K562 (cell line): ENCODE results near the gene CD14. TPM values are rescaled to one million over a fixed set of nuclear protein-coding genes. Genes with fewer than 3 reads are reported as not detected.

Experiments
- CBFA2T2 ChIP-seq: fragments of 450-650 bp; conservative IDR thresholded peaks from 2 replicates; pipeline ENCODE4 v1.6.1; 2017; ENCODE audit warnings: mild to moderate bottlenecking
- CBX5 ChIP-seq: IDR thresholded peaks from 2 replicates; pipeline ENCODE4 v1.6.1; 2014; ENCODE audit warnings: low read depth, borderline replicate concordance
- CCAR2 ChIP-seq: fragments of 200-400 bp; formaldehyde crosslinking; IDR thresholded peaks from 2 replicates; pipeline ENCODE4 v1.6.1; 2017; ENCODE audit warnings: mild to moderate bottlenecking, low read depth, low read length
- EP400 ChIP-seq: fragments of 450-650 bp; IDR thresholded peaks from 2 replicates; pipeline ENCODE4 v1.6.1; 2017; ENCODE audit warnings: antibody characterized with exemption, mild to moderate bottlenecking, moderate library complexity
- FOXJ2 ChIP-seq: fragments of 200-800 bp; sonication (Bioruptor generic); IDR thresholded peaks from 2 replicates; pipeline ENCODE4 v1.6.1; 2016; ENCODE audit warnings: missing genetic modification characterization, missing compliant biosample characterization
- GTF2B ChIP-seq: IDR thresholded peaks from 2 replicates; pipeline ENCODE4 v1.6.1; 2011; ENCODE audit not compliant: insufficient read length; ENCODE audit errors: extremely low read depth
- HDAC3 ChIP-seq: fragments of 450-650 bp; IDR thresholded peaks from 2 replicates; pipeline ENCODE4 v1.6.1; 2018; ENCODE audit warnings: borderline replicate concordance, mild to moderate bottlenecking, moderate library complexity; ENCODE audit not compliant: partially characterized antibody
- HMGN3 ChIP-seq: IDR thresholded peaks from 2 replicates; pipeline ENCODE4 v1.6.1; 2011; ENCODE audit warnings: borderline replicate concordance, low read depth, mild to moderate bottlenecking, mixed read lengths, low read length; ENCODE audit not compliant: insufficient read length; ENCODE audit errors: extremely low read depth
- NR0B1 ChIP-seq: fragments of 450-650 bp; IDR thresholded peaks from one replicate; pipeline ENCODE4 v1.6.1; 2018; ENCODE audit warnings: mild to moderate bottlenecking, moderate library complexity; ENCODE audit not compliant: partially characterized antibody
- RUNX1 ChIP-seq: sonication (generic); IDR thresholded peaks from 2 replicates; pipeline ENCODE4 v1.6.1; 2016; ENCODE audit warnings: antibody characterized with exemption, low read depth
- STAT6 ChIP-seq: sonication (generic); formaldehyde crosslinking; IDR thresholded peaks from 2 replicates; pipeline ENCODE4 v1.8.1; 2023; ENCODE audit warnings: mild to moderate bottlenecking, missing genetic modification reagents
- YY1 ChIP-seq, 3 experiments: IDR thresholded peaks; 2 replicates each; pipeline ENCODE4 v1.6.1; 2011; ENCODE audit warnings: low read length in 2 of 3, mild to moderate bottlenecking in 2 of 3, moderate library complexity in 2 of 3, borderline replicate concordance in 1 of 3, control low read depth in 1 of 3, low read depth in 1 of 3; ENCODE audit not compliant: insufficient read depth in 3 of 3, insufficient replicate concordance in 2 of 3, control insufficient read depth in 1 of 3, insufficient read length in 1 of 3; ENCODE audit errors: extremely low read depth in 1 of 3
- ZBTB26 ChIP-seq: fragments of 450-650 bp; formaldehyde crosslinking; IDR thresholded peaks from 2 replicates; pipeline ENCODE4 v1.4.0; 2022; ENCODE audit warnings: missing genetic modification characterization
- ZKSCAN8 ChIP-seq: fragments of 200-800 bp; sonication (Bioruptor generic); IDR thresholded peaks from 2 replicates; pipeline ENCODE4 v1.6.1; 2016; ENCODE audit warnings: missing genetic modification characterization, missing compliant biosample characterization
- ZNF232 ChIP-seq: sonication (generic); formaldehyde crosslinking; IDR thresholded peaks from 2 replicates; pipeline ENCODE4 v1.8.0; 2022; ENCODE audit warnings: mild to moderate bottlenecking, missing genetic modification reagents
- ZNF589 ChIP-seq: fragments of 200-800 bp; sonication (Bioruptor generic); IDR thresholded peaks from 2 replicates; pipeline ENCODE4 v1.6.1; 2016; ENCODE audit warnings: low read depth, missing genetic modification characterization, missing compliant biosample characterization
- polyA plus RNA-seq, 8 experiments: library from polyadenylated mRNA; depleted of rRNA in 4 of 8; stranded (reverse) in 5 of 8; unstranded in 3 of 8; fragments of >200 nt; fragmentation: Nextera tagmentation in 2 of 8; fragmentation: Illumina TruSeq in 1 of 8; extraction: Ambion mirVana in 2 of 8; extraction: Trizol in 1 of 8; gene quantifications; 2 replicates each; pipeline versions ENCODE4 v1.2.1 to v1.2.3, GENCODE V29; 2011 to 2014; ENCODE audit warnings: inconsistent platforms in 1 of 8, missing spikeins in 1 of 8
- total RNA-seq, 7 experiments: library from RNA; depleted of rRNA in 6 of 7; stranded (reverse); fragments of >200 nt in 6 of 7; fragmentation: Illumina TruSeq in 2 of 7; extraction: Trizol in 2 of 7; gene quantifications; 2 replicates each; pipeline versions ENCODE4 v1.2.1 to v1.2.3, GENCODE V29; 2011 to 2021; ENCODE audit warnings: low replicate concordance in 1 of 7
- TF ChIP-seq, protein P1 (sequence below): fragments of 450-650 bp; IDR thresholded peaks from 2 replicates; pipeline ENCODE4 v1.7.1; 2018; ENCODE audit warnings: mild to moderate bottlenecking, low read depth; ENCODE audit not compliant: partially characterized antibody

The CD14 gene
- total and polyA plus RNA-seq, 9 of the 15 experiments (the other 6 are each of a cell fraction or from before 2014, with no cell fraction given) = 0.07 to 0.47 (median 0.14) TPM; not detected in 2

DNA sequence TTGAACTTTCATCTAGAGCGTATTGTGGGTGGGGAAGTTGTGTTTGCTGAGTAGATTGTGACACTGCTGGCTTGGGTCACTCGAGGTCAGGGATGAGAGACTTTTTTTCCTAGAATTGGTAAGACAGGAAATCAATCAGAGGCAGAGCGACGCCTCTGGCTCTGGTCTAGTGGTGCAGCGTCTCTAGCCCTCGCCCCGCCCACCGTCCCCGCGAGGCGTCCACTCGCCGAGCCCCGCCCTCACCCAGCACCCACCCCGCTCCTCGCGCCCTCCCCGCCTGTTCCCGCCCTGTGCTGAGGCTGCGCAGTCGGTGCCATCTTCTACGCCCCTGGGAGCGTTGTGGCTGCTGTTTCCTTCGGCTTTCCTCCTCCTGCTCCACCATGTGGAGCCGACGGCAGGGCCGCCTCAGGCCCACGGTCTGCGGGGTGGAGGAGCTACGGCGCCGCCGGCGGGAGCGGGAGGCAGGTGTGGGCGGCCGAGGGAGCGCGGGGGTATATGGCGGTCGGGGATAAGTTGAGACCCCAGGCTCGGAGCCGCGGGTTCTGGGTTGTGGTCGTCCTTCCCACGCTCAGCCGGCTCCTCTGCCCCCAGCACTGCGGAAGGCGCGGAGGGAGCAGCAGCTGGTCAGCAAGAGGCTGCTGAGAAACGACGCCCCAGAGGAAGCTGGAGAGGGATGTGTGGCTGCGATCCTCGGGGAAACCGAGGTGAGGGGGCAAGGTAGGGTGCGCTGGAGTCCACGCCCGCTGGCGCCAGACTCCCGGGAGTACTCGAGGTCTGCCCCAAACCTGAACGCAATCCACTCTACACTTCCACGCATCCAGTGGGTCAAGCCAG is 6.4 kb upstream of the CD14 start, which contains the start of gene TMCO6 (continued):
- no peak for TF ChIP-seq GTF2B
- TF ChIP-seq FOXJ2 (tag) = no peak
- no peak for TF ChIP-seq CBFA2T2
- peak; percentile 81 for TF ChIP-seq EP400
- no peak; the same call in 1 of the 2 replicates for TF ChIP-seq RUNX1
- TF ChIP-seq ZNF589 (CRISPR knock-in tag) = peak; percentile 16; the same call in 1 of the 2 replicates
- TF ChIP-seq ZNF232 (CRISPR knock-in tag) = no peak
- no peak for TF ChIP-seq CCAR2
- TF ChIP-seq CBX5 = no peak
- TF ChIP-seq NR0B1 = no peak
- TF ChIP-seq, protein P1, sequence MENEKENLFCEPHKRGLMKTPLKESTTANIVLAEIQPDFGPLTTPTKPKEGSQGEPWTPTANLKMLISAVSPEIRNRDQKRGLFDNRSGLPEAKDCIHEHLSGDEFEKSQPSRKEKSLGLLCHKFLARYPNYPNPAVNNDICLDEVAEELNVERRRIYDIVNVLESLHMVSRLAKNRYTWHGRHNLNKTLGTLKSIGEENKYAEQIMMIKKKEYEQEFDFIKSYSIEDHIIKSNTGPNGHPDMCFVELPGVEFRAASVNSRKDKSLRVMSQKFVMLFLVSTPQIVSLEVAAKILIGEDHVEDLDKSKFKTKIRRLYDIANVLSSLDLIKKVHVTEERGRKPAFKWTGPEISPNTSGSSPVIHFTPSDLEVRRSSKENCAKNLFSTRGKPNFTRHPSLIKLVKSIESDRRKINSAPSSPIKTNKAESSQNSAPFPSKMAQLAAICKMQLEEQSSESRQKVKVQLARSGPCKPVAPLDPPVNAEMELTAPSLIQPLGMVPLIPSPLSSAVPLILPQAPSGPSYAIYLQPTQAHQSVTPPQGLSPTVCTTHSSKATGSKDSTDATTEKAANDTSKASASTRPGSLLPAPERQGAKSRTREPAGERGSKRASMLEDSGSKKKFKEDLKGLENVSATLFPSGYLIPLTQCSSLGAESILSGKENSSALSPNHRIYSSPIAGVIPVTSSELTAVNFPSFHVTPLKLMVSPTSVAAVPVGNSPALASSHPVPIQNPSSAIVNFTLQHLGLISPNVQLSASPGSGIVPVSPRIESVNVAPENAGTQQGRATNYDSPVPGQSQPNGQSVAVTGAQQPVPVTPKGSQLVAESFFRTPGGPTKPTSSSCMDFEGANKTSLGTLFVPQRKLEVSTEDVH = peak; percentile 17
- TF ChIP-seq YY1 (IDR thresholded peaks at IDR 0.05; ENCODE audit: borderline replicate concordance in 1 of 3, control insufficient read depth in 1 of 3, extremely low read depth in 1 of 3, insufficient read depth in 3 of 3, insufficient read length in 1 of 3, insufficient replicate concordance in 2 of 3, low read depth in 1 of 3, low read length in 2 of 3) = peak in 2 of 3 experiments; percentile 46 to 61
- TF ChIP-seq ZKSCAN8 (CRISPR knock-in tag) = no peak
- no peak for TF ChIP-seq STAT6 (CRISPR knock-in tag)
- TF ChIP-seq ZBTB26 (CRISPR knock-in tag) = no peak
- TF ChIP-seq HDAC3 = no peak
- TF ChIP-seq HMGN3 = peak; percentile 93
